DOHH2 (cell line): ENCODE measurements around the gene KNL1.
A peak's percentile ranks its signal among the peaks of the same experiment; 100 is the strongest.

Experiments
- H3F3A ChIP-seq: fragments of 200-600 bp; sonication (generic), shearing (Covaris generic); 2 replicates; pipeline ENCODE4 v1.6.0; 2016; ENCODE audit warnings: antibody characterized with exemption, mild to moderate bottlenecking; ENCODE audit not compliant: control insufficient read depth, insufficient read depth
- H3K27ac ChIP-seq: fragments of 200-600 bp; sonication (generic); 2 replicates; pipeline ENCODE4 v1.5.1; 2014; ENCODE audit warnings: low read depth, mild to moderate bottlenecking, low read length, moderate library complexity
- H3K27me3 ChIP-seq: fragments of 200-600 bp; sonication (generic); 2 replicates; pipeline ENCODE4 v1.6.1; 2014; ENCODE audit warnings: mild to moderate bottlenecking, low read length, mixed read lengths; ENCODE audit not compliant: control insufficient read depth
- H3K36me3 ChIP-seq: fragments of 200-600 bp; sonication (generic); 2 replicates; pipeline ENCODE4 v1.6.1; 2014; ENCODE audit warnings: mild to moderate bottlenecking, low read length, moderate library complexity, mixed read lengths; ENCODE audit not compliant: control insufficient read depth
- H3K4me1 ChIP-seq: fragments of 200-600 bp; sonication (generic); 2 replicates; pipeline ENCODE4 v1.6.1; 2014; ENCODE audit warnings: mild to moderate bottlenecking, low read length, mixed read lengths; ENCODE audit not compliant: control insufficient read depth
- H3K4me2 ChIP-seq: fragments of 200-600 bp; sonication (generic); 2 replicates; pipeline ENCODE4 v1.6.0; 2014; ENCODE audit warnings: mild to moderate bottlenecking, low read length, moderate library complexity
- H3K4me3 ChIP-seq: fragments of 200-600 bp; sonication (generic); 2 replicates; pipeline ENCODE4 v1.5.1; 2014; ENCODE audit warnings: mild to moderate bottlenecking, low read length, mixed read lengths
- H3K79me2 ChIP-seq: fragments of 200-600 bp; sonication (generic); 2 replicates; pipeline ENCODE4 v1.6.1; 2014; ENCODE audit warnings: mild to moderate bottlenecking, low read length, mixed read lengths; ENCODE audit not compliant: control insufficient read depth
- H3K9me2 ChIP-seq: fragments of 200-600 bp; sonication (generic); replicated peaks from 2 replicates; pipeline ENCODE4 v1.6.1; 2014; ENCODE audit warnings: mild to moderate bottlenecking, low read length, mixed read lengths; ENCODE audit not compliant: control insufficient read depth
- H3K9me3 ChIP-seq: fragments of 200-600 bp; sonication (generic); 2 replicates; pipeline ENCODE4 v1.6.1; 2014; ENCODE audit warnings: antibody characterized with exemption, low read length, mixed read lengths; ENCODE audit not compliant: control insufficient read depth, insufficient read depth
- H4K20me1 ChIP-seq: fragments of 200-600 bp; sonication (generic); 2 replicates; pipeline ENCODE4 v1.6.0; 2014; ENCODE audit warnings: low read depth, mild to moderate bottlenecking, antibody characterized with exemption, low read length, moderate library complexity; ENCODE audit not compliant: control insufficient read depth, insufficient read depth
- EZH2phosphoT487 ChIP-seq: fragments of 200-600 bp; sonication (generic); IDR thresholded peaks from 2 replicates; pipeline ENCODE4 v1.6.1; 2017; ENCODE audit warnings: borderline replicate concordance, mild to moderate bottlenecking, antibody characterized with exemption, low read length, moderate library complexity, mixed read lengths
- TF ChIP-seq, protein P1 (sequence below): fragments of 200-600 bp; sonication (generic); IDR thresholded peaks from one replicate; pipeline ENCODE4 v1.5.1; 2014; ENCODE audit warnings: antibody characterized with exemption, mild to moderate bottlenecking, low read depth, low read length; ENCODE audit not compliant: poor library complexity, severe bottlenecking

Gene KNL1

GRCh38 chr15:40549894-40550293 is 44.2 kb upstream of the KNL1 start:
- Histone ChIP-seq H3K9me3 (no peaks in the 10 kb centered on the region), H3K79me2 (no peaks in the 10 kb centered on the region), H3K27ac (no peak overlapping the region), H3K4me3 (no peak overlapping the region), H3K4me2 (no peak overlapping the region), H3K36me3 (peaks cover 6% of the 10 kb centered on the region), H3K9me2 (no peaks in the 10 kb centered on the region), H3F3A (no peaks in the 10 kb centered on the region), H4K20me1 (no peaks in the 10 kb centered on the region), H3K4me1 (peaks cover 29% of the 10 kb centered on the region), H3K27me3 (no peaks in the 10 kb centered on the region)
- TF ChIP-seq, protein P1, sequence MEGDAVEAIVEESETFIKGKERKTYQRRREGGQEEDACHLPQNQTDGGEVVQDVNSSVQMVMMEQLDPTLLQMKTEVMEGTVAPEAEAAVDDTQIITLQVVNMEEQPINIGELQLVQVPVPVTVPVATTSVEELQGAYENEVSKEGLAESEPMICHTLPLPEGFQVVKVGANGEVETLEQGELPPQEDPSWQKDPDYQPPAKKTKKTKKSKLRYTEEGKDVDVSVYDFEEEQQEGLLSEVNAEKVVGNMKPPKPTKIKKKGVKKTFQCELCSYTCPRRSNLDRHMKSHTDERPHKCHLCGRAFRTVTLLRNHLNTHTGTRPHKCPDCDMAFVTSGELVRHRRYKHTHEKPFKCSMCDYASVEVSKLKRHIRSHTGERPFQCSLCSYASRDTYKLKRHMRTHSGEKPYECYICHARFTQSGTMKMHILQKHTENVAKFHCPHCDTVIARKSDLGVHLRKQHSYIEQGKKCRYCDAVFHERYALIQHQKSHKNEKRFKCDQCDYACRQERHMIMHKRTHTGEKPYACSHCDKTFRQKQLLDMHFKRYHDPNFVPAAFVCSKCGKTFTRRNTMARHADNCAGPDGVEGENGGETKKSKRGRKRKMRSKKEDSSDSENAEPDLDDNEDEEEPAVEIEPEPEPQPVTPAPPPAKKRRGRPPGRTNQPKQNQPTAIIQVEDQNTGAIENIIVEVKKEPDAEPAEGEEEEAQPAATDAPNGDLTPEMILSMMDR, result no peak
- no peak for TF ChIP-seq EZH2phosphoT487

DNA sequence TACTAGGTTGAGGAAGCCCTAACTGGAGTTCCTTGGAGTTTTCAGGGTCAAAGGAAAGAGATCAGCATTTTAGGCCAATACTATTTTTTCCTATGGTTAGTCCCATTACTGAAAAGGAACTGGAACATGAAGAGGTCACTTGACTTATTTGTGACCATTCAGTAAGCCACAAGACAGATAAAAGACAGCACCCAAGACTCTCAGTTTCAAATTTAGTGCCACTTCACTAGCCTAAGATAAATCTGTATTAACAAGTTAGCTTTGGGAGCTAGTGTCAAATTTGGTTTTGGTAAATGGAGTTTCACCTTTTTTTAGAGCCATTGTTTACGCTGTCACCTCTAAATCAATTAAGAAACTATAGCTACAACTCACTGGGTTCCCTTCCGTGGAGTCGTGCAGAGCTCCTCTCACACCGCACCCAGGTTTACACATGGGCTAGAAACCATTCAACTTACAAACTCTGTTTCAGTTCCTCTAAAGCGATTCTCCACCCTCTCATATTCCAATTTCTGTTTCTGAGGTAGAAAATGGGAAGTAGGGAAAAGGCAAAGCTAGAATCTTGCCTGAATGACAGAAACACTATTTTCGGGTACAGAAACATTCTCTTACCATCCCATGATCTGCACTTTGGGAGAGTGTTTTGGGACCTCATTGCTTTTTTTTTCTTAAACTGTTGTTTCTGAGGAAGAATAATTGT is 43.6 kb upstream of the KNL1 start:
- H3K27ac ChIP-seq, result no peak overlapping the region
- no peaks in the 10 kb centered on the region for H3F3A ChIP-seq
- peaks cover 7% of the 10 kb centered on the region for H3K36me3 ChIP-seq
- H4K20me1 ChIP-seq, result no peaks in the 10 kb centered on the region
- H3K4me3 ChIP-seq, result 0 out of 2 replicates have a peak overlapping the region, but pooled peaks have one; percentile 10
- TF ChIP-seq, protein P1, result no peak
- TF ChIP-seq EZH2phosphoT487, result no peak
- H3K9me2 ChIP-seq, result no peaks in the 10 kb centered on the region
- peak overlapping the region; percentile 7 for H3K4me2 ChIP-seq
- no peaks in the 10 kb centered on the region for H3K9me3 ChIP-seq
- no peaks in the 10 kb centered on the region for H3K27me3 ChIP-seq
- no peaks in the 10 kb centered on the region for H3K79me2 ChIP-seq
- peaks cover 29% of the 10 kb centered on the region for H3K4me1 ChIP-seq

DNA sequence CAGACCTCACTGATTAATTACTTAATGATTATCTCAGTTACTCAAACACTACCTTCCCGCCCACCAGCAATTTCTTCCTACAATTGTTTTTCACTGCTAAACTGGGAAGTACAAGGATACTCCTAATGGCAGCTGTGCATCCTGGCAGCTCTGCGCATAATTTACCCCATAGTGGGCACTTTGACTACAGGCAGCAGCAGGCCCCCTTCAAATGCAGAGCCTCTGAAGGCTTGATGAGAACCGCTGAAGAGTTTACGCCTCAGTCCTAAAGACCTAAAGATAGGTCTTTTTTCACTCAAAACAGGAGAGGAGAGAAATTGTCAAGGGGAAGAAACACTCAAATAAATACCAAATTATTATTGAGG is 39.9 kb upstream of the KNL1 start:
- no peaks in the 10 kb centered on the region for H3K79me2 ChIP-seq
- peaks cover 36% of the 10 kb centered on the region for H3K4me1 ChIP-seq
- H3K27me3 ChIP-seq, result no peaks in the 10 kb centered on the region
- TF ChIP-seq, protein P1, result no peak
- TF ChIP-seq EZH2phosphoT487, result no peak
- H3K36me3 ChIP-seq, result peaks cover 14% of the 10 kb centered on the region
- no peaks in the 10 kb centered on the region for H3F3A ChIP-seq
- H4K20me1 ChIP-seq, result no peaks in the 10 kb centered on the region
- H3K4me3 ChIP-seq, result no peak overlapping the region
- H3K27ac ChIP-seq, result no peak overlapping the region
- no peaks in the 10 kb centered on the region for H3K9me3 ChIP-seq
- H3K4me2 ChIP-seq, result peak overlapping the region; percentile 51; the same call in 1 of the 2 replicates
- no peaks in the 10 kb centered on the region for H3K9me2 ChIP-seq

- no peaks in the 10 kb centered on the region for H3K79me2 ChIP-seq
- H3K27ac ChIP-seq, result no peak overlapping the region
- no peaks in the 10 kb centered on the region for H4K20me1 ChIP-seq
- H3F3A ChIP-seq, result no peaks in the 10 kb centered on the region
- H3K4me3 ChIP-seq, result no peak overlapping the region
- no peak overlapping the region for H3K4me2 ChIP-seq
- peaks cover 26% of the 10 kb centered on the region for H3K4me1 ChIP-seq
- no peak for TF ChIP-seq EZH2phosphoT487
- TF ChIP-seq, protein P1, result no peak
- no peaks in the 10 kb centered on the region for H3K9me3 ChIP-seq
- H3K36me3 ChIP-seq, result peaks cover 14% of the 10 kb centered on the region
- no peaks in the 10 kb centered on the region for H3K27me3 ChIP-seq
- H3K9me2 ChIP-seq, result no peaks in the 10 kb centered on the region
Observed at GRCh38 chr15:40555876-40556275, 38.2 kb upstream of the KNL1 start.
